Measurements from ENCODE around the gene WDFY4.
"Not testable (repeated sequence)": the region's sequence is repeated elsewhere in the genome, so short reads cannot be mapped to it uniquely, and the experiment has no call there.

The WDFY4 gene

GRCh38 chr10:48638739-48639527, 45.7 kb upstream of the WDFY4 start:
- no peak overlapping the region for H3K9ac ChIP-seq (ENCODE audit: low read length)
- no peaks in the 10 kb centered on the region for H3K27me3 ChIP-seq (ENCODE audit: low read length)
- H4K20me1 ChIP-seq (ENCODE audit: low read depth, low read length): no peaks in the 10 kb centered on the region
- H3K36me3 ChIP-seq (ENCODE audit: low read length): peaks cover 5% of the 10 kb centered on the region; the same call in 1 of the 2 replicates
- H3K4me3 ChIP-seq (ENCODE audit: insufficient read depth, low read length, poor library complexity, severe bottlenecking): no peak overlapping the region
- no peak for TF ChIP-seq CTCF (IDR thresholded peaks at IDR 0.05; ENCODE audit: insufficient read depth, low read length, poor library complexity, severe bottlenecking)
- TF ChIP-seq EZH2phosphoT487 (conservative IDR thresholded peaks at IDR 0.05; ENCODE audit: low read length): no peak
- H3K9me2 ChIP-seq (replicated peaks; ENCODE audit: insufficient read depth, low read length): no peaks in the 10 kb centered on the region
- no peaks in the 10 kb centered on the region for H3F3A ChIP-seq (ENCODE audit: insufficient read depth)
- H3K9me3 ChIP-seq (ENCODE audit: insufficient read depth, low read length): no peaks in the 10 kb centered on the region
- no peaks in the 10 kb centered on the region for H3K79me2 ChIP-seq (ENCODE audit: insufficient read depth, low read length)
- H3K4me2 ChIP-seq (ENCODE audit: low read depth, low read length, poor library complexity, severe bottlenecking): no peak overlapping the region
- H2AFZ ChIP-seq (ENCODE audit: low read depth, low read length, severe bottlenecking): no peak overlapping the region
- no peak overlapping the region for H3K27ac ChIP-seq (ENCODE audit: low read depth, low read length)

- H3K4me3 ChIP-seq (ENCODE audit: insufficient read depth, low read length, poor library complexity, severe bottlenecking): no peak overlapping the region
These were observed 45.0 kb upstream of the WDFY4 start for GRCh38 chr10:48639632-48640031.

GRCh38 chr10:48640326-48640725, 44.3 kb upstream of the WDFY4 start:
- H3K27me3 ChIP-seq (ENCODE audit: low read length): no peaks in the 10 kb centered on the region
- no peak overlapping the region for H3K27ac ChIP-seq (ENCODE audit: low read depth, low read length)
- H2AFZ ChIP-seq (ENCODE audit: low read depth, low read length, severe bottlenecking): no peak overlapping the region
- peaks cover 5% of the 10 kb centered on the region; the same call in 1 of the 2 replicates for H3K36me3 ChIP-seq (ENCODE audit: low read length)
- H4K20me1 ChIP-seq (ENCODE audit: low read depth, low read length): no peaks in the 10 kb centered on the region
- no peaks in the 10 kb centered on the region for H3K9me3 ChIP-seq (ENCODE audit: insufficient read depth, low read length)
- no peak overlapping the region for H3K4me2 ChIP-seq (ENCODE audit: low read depth, low read length, poor library complexity, severe bottlenecking)
- no peaks in the 10 kb centered on the region for H3F3A ChIP-seq (ENCODE audit: insufficient read depth)
- no peak overlapping the region for H3K9ac ChIP-seq (ENCODE audit: low read length)
- TF ChIP-seq CTCF (IDR thresholded peaks at IDR 0.05; ENCODE audit: insufficient read depth, low read length, poor library complexity, severe bottlenecking) (no peak), EZH2phosphoT487 (conservative IDR thresholded peaks at IDR 0.05; ENCODE audit: low read length) (no peak)
- no peak overlapping the region for H3K4me3 ChIP-seq (ENCODE audit: insufficient read depth, low read length, poor library complexity, severe bottlenecking)
- H3K79me2 ChIP-seq (ENCODE audit: insufficient read depth, low read length): no peaks in the 10 kb centered on the region
- no peaks in the 10 kb centered on the region for H3K9me2 ChIP-seq (replicated peaks; ENCODE audit: insufficient read depth, low read length)

More at GRCh38 chr10:48639632-48640031, 45.0 kb upstream of the WDFY4 start:
- H3K9me3 ChIP-seq (ENCODE audit: insufficient read depth, low read length): no peaks in the 10 kb centered on the region
- no peak overlapping the region for H3K27ac ChIP-seq (ENCODE audit: low read depth, low read length)
- no peaks in the 10 kb centered on the region for H3K79me2 ChIP-seq (ENCODE audit: insufficient read depth, low read length)
- no peaks in the 10 kb centered on the region for H4K20me1 ChIP-seq (ENCODE audit: low read depth, low read length)
- H3K36me3 ChIP-seq (ENCODE audit: low read length): peaks cover 5% of the 10 kb centered on the region; the same call in 1 of the 2 replicates
- H3F3A ChIP-seq (ENCODE audit: insufficient read depth): no peaks in the 10 kb centered on the region
- TF ChIP-seq EZH2phosphoT487 (conservative IDR thresholded peaks at IDR 0.05; ENCODE audit: low read length) (no peak), CTCF (IDR thresholded peaks at IDR 0.05; ENCODE audit: insufficient read depth, low read length, poor library complexity, severe bottlenecking) (no peak)
- no peaks in the 10 kb centered on the region for H3K9me2 ChIP-seq (replicated peaks; ENCODE audit: insufficient read depth, low read length)
- H3K9ac ChIP-seq (ENCODE audit: low read length): no peak overlapping the region
- H3K4me2 ChIP-seq (ENCODE audit: low read depth, low read length, poor library complexity, severe bottlenecking): no peak overlapping the region
- H3K27me3 ChIP-seq (ENCODE audit: low read length): no peaks in the 10 kb centered on the region
- no peak overlapping the region for H2AFZ ChIP-seq (ENCODE audit: low read depth, low read length, severe bottlenecking)

GRCh38 chr10:48641099-48641690, 43.5 kb upstream of the WDFY4 start:
- not testable (repeated sequence) for H3K36me3 ChIP-seq (ENCODE audit: low read length); H3K27me3 ChIP-seq (ENCODE audit: low read length); H3K9me2 ChIP-seq (replicated peaks; ENCODE audit: insufficient read depth, low read length); H3K9ac ChIP-seq (ENCODE audit: low read length); H3K9me3 ChIP-seq (ENCODE audit: insufficient read depth, low read length); H3K27ac ChIP-seq (ENCODE audit: low read depth, low read length); H3K4me3 ChIP-seq (ENCODE audit: insufficient read depth, low read length, poor library complexity, severe bottlenecking); H3K4me2 ChIP-seq (ENCODE audit: low read depth, low read length, poor library complexity, severe bottlenecking); H3F3A ChIP-seq (ENCODE audit: insufficient read depth); H3K79me2 ChIP-seq (ENCODE audit: insufficient read depth, low read length); H4K20me1 ChIP-seq (ENCODE audit: low read depth, low read length); H2AFZ ChIP-seq (ENCODE audit: low read depth, low read length, severe bottlenecking)
